Cerebellar cortex (tissue), 1 donor: ENCODE results near the gene PCED1A.
A peak's percentile ranks its signal among the peaks of the same experiment; 100 is the strongest.

ENCODE experiments used
- DNase-seq: peaks from one replicate; pipeline ENCODE4 v3.0.0-alpha.2; 2015; ENCODE audit warnings: low spot score

Gene PCED1A

GRCh38 chr20:2840138-2840966, at the start of gene PCED1A, which contains the start of gene VPS16:
TSS of gene PCED1A (minus strand) at chr20:2840655. CDS start at chr20:2839912, 743 bp downstream.
TSS of gene VPS16 (plus strand) at chr20:2840745. CDS start at chr20:2840775, 30 bp downstream.
- DNase-seq: peak; percentile 84

- no peak for DNase-seq
These were observed 49.3 kb upstream of the PCED1A start for GRCh38 chr20:2889797-2890196.

GRCh38 chr20:2889209-2889608, 48.8 kb upstream of the PCED1A start:
- DNase-seq: no peak

- no peak for DNase-seq
These were observed 47.9 kb upstream of the PCED1A start for GRCh38 chr20:2888224-2888955.

GRCh38 chr20:2887715-2888114, 47.3 kb upstream of the PCED1A start:
- no peak for DNase-seq

- DNase-seq: no peak
These were observed 43.5 kb upstream of the PCED1A start for GRCh38 chr20:2883726-2884637.

GRCh38 chr20:2880650-2881049, 40.2 kb upstream of the PCED1A start:
- DNase-seq: no peak

- peak; percentile 91 for DNase-seq
These were observed 38.7 kb upstream of the PCED1A start for GRCh38 chr20:2879146-2879545.

- DNase-seq: no peak
These were observed 38.1 kb upstream of the PCED1A start for GRCh38 chr20:2878515-2878914.

- DNase-seq: no peak
These were observed 35.3 kb upstream of the PCED1A start for GRCh38 chr20:2875690-2876203.

GRCh38 chr20:2874456-2874855, 34.0 kb upstream of the PCED1A start:
- peak; percentile 52 for DNase-seq

GRCh38 chr20:2873747-2874041, 33.2 kb upstream of the PCED1A start:
- peak; percentile 24 for DNase-seq

GRCh38 chr20:2873010-2873746, 32.7 kb upstream of the PCED1A start, which contains the start of gene PTPRA:
TSS of gene PTPRA (plus strand) at chr20:2873481. CDS start at chr20:2964278, 90,797 bp downstream.
- peak; percentile 93 for DNase-seq

- DNase-seq: peak; percentile 64
These were observed 32.1 kb upstream of the PCED1A start for GRCh38 chr20:2872459-2873009.

- peak; percentile 25 for DNase-seq
These were observed 31.4 kb upstream of the PCED1A start for GRCh38 chr20:2871661-2872458.

- DNase-seq: no peak
These were observed 30.6 kb upstream of the PCED1A start for GRCh38 chr20:2871111-2871465.

- DNase-seq: no peak
These were observed 28.9 kb upstream of the PCED1A start for GRCh38 chr20:2869381-2869780.

GRCh38 chr20:2867081-2867864, 26.8 kb upstream of the PCED1A start:
- DNase-seq: no peak

- DNase-seq: no peak
These were observed 25.8 kb upstream of the PCED1A start for GRCh38 chr20:2866236-2866635.
